ENCODE measurements around the gene TLCD3A. TPM values are rescaled to one million over a fixed set of nuclear protein-coding genes. Genes with fewer than 3 reads are reported as not detected.

TLCD3A gene
- total and polyA plus RNA-seq, 8 donors: 14.5 to 40.9 (median 34.3) TPM

GRCh38 chr17:791829-792228 lies 59.4 kb downstream of the TLCD3A start:
- no peak for TF ChIP-seq CTCF (IDR thresholded peaks at IDR 0.05)
- DNase-seq: no peak
- no peak overlapping the region for H3K4me3 ChIP-seq
- no peaks in the 10 kb centered on the region for H3K9me3 ChIP-seq
- H3K36me3 ChIP-seq: peaks cover 0 to 54% of the 10 kb centered on the region in 2 donors
- intact Hi-C loops (cut with DNase I): no loop called here
- no peaks in the 10 kb centered on the region for H3K27me3 ChIP-seq
- H3K27ac ChIP-seq: no peak overlapping the region
- ATAC-seq: no peak
- peaks cover 7 to 13% of the 10 kb centered on the region in 2 donors for H3K4me1 ChIP-seq

- H3K36me3 ChIP-seq: peaks cover 0 to 50% of the 10 kb centered on the region in 2 donors
- H3K4me1 ChIP-seq: peaks cover 7 to 13% of the 10 kb centered on the region in 2 donors
- DNase-seq (no peak), ATAC-seq (no peak)
- H3K9me3 ChIP-seq: no peaks in the 10 kb centered on the region
- intact Hi-C loops (cut with DNase I): no loop called here
- H3K4me3 ChIP-seq: no peak overlapping the region
- no peak overlapping the region for H3K27ac ChIP-seq
- TF ChIP-seq CTCF (IDR thresholded peaks at IDR 0.05): no peak
- H3K27me3 ChIP-seq: no peaks in the 10 kb centered on the region
Observed at GRCh38 chr17:792277-792676, 59.9 kb downstream of the TLCD3A start.

Other genes starting within 250 kb of the TLCD3A start
- 10 to 100 TPM; 69.3 to 84.1 TPM for gene VPS53, start 17.8 kb upstream of the TLCD3A start, total RNA-seq
- gene VPS53, start 17.8 kb upstream of the TLCD3A start, polyA plus RNA-seq (ENCODE audit: insufficient read length in 6 of 6): 10 to 100 TPM; 32.5 to 40.1 (median 36.4) TPM
- 10 to 100 TPM; 14.0 to 18.6 TPM for gene GEMIN4, start 19.7 kb downstream of the TLCD3A start, total RNA-seq
- 10 to 100 TPM; 30.0 to 34.5 (median 32.2) TPM for gene GEMIN4, start 19.7 kb downstream of the TLCD3A start, polyA plus RNA-seq (ENCODE audit: insufficient read length in 6 of 6)
- gene GLOD4, start 49.7 kb downstream of the TLCD3A start, total RNA-seq: 10 to 100 TPM; 46.5 to 47.5 TPM
- 100 to 1,000 TPM in 1 of 6 donors, 10 to 100 TPM in 5; 86.2 to 105 (median 94.6) TPM for gene GLOD4, start 49.7 kb downstream of the TLCD3A start, polyA plus RNA-seq (ENCODE audit: insufficient read length in 6 of 6)
- 10 to 100 TPM in 1 of 2 donors, 1 to 10 TPM in 1; 8.9 to 14.2 TPM for gene MRM3, start 49.8 kb downstream of the TLCD3A start, total RNA-seq
- 10 to 100 TPM; 15.3 to 16.5 (median 16.0) TPM for gene MRM3, start 49.8 kb downstream of the TLCD3A start, polyA plus RNA-seq (ENCODE audit: insufficient read length in 6 of 6)
- 10 to 100 TPM; 33.8 to 55.4 TPM for gene NXN, start 247.2 kb downstream of the TLCD3A start, total RNA-seq
- gene NXN, start 247.2 kb downstream of the TLCD3A start, polyA plus RNA-seq (ENCODE audit: insufficient read length in 6 of 6): 10 to 100 TPM; 50.3 to 59.1 (median 55.1) TPM